PC-3 (cell line): ENCODE measurements around the gene TIMM21. TPM values are rescaled to one million over a fixed set of nuclear protein-coding genes. Genes with fewer than 3 reads are reported as not detected.

Source experiments
- ATAC-seq: fragments of 200-7000 bp; cut with Tn5 transposase; 2 replicates; pipeline ENCODE4 v1.9.1; 2020; ENCODE audit warnings: mild to moderate bottlenecking, moderate library complexity
- BruUV-seq: library from RNA; stranded (reverse); fragments of 400-500 nt; replicated peaks from 2 replicates; lab custom pipeline; 2021; lab: Mats Ljungman, UMichigan
- CTCF ChIA-PET: fragments of 300-600 bp; sonication (Branson Sonifier 250); formaldehyde crosslinking; loops from one replicate; lab custom pipeline; 2022; ENCODE audit warnings: antibody characterized with exemption; lab: Charles Lee
- POLR2A ChIA-PET: fragments of 300-600 bp; sonication (Branson Sonifier 250); formaldehyde crosslinking; loops from one replicate; lab custom pipeline; 2022; ENCODE audit warnings: antibody characterized with exemption; ENCODE audit not compliant: unreplicated experiment; lab: Charles Lee
- DNase-seq: peaks from one replicate; pipeline ENCODE4 v3.0.0-alpha.2; 2015
- H2AFZ ChIP-seq: fragments of 300-600 bp; sonication (generic); 2 replicates; pipeline ENCODE4 v1.6.0; 2016; ENCODE audit warnings: antibody characterized with exemption, low read length
- H3F3A ChIP-seq: fragments of 300-600 bp; sonication (generic); one replicate; pipeline ENCODE4 v1.6.0; 2017; ENCODE audit warnings: antibody characterized with exemption, low read length, control low read depth, mild to moderate bottlenecking; ENCODE audit not compliant: unreplicated experiment
- H3K27ac ChIP-seq: fragments of 300-600 bp; sonication (generic); 2 replicates; pipeline ENCODE4 v1.5.1; 2016; ENCODE audit warnings: mild to moderate bottlenecking, low read length
- H3K27me3 ChIP-seq: fragments of 300-600 bp; sonication (generic); 2 replicates; pipeline ENCODE4 v1.6.1; 2016; ENCODE audit warnings: low read length, mixed read lengths
- H3K36me3 ChIP-seq: fragments of 300-600 bp; sonication (generic); 2 replicates; pipeline ENCODE4 v1.6.1; 2016; ENCODE audit warnings: low read depth, mixed run types, low read length, mixed read lengths
- H3K4me1 ChIP-seq: fragments of 300-600 bp; sonication (generic); 2 replicates; pipeline ENCODE4 v1.5.1; 2016; ENCODE audit warnings: low read length; ENCODE audit not compliant: insufficient read depth
- H3K4me2 ChIP-seq: fragments of 300-600 bp; sonication (generic); 2 replicates; pipeline ENCODE4 v1.6.0; 2016; ENCODE audit warnings: low read length
- H3K4me3 ChIP-seq: fragments of 300-600 bp; sonication (generic); 2 replicates; pipeline ENCODE4 v1.5.1; 2016; ENCODE audit warnings: mild to moderate bottlenecking, low read length, mixed read lengths
- H3K79me2 ChIP-seq: fragments of 300-600 bp; sonication (generic); 2 replicates; pipeline ENCODE4 v1.6.1; 2017; ENCODE audit warnings: low read length, mixed read lengths
- H3K9ac ChIP-seq: fragments of 300-600 bp; sonication (generic); 2 replicates; pipeline ENCODE4 v1.6.0; 2016; ENCODE audit warnings: mild to moderate bottlenecking, low read length
- H3K9me2 ChIP-seq: fragments of 300-600 bp; sonication (generic); replicated peaks from 2 replicates; pipeline ENCODE4 v1.6.1; 2016; ENCODE audit warnings: mixed run types, low read length, mixed read lengths
- H3K9me3 ChIP-seq: fragments of 300-600 bp; sonication (generic); 2 replicates; pipeline ENCODE4 v1.6.1; 2016; ENCODE audit warnings: low read length, mixed read lengths
- H4K20me1 ChIP-seq: fragments of 300-600 bp; sonication (generic); 2 replicates; pipeline ENCODE4 v1.6.1; 2016; ENCODE audit warnings: low read length, mixed read lengths
- CTCF ChIP-seq: fragments of 300-600 bp; sonication (generic); conservative IDR thresholded peaks from 2 replicates; pipeline ENCODE4 v1.5.1; 2017; ENCODE audit warnings: antibody characterized with exemption, low read depth, mild to moderate bottlenecking, low read length
- EZH2 ChIP-seq: fragments of 300-600 bp; sonication (generic); IDR thresholded peaks from one replicate; pipeline ENCODE4 v1.6.1; 2017; ENCODE audit warnings: antibody characterized with exemption, mild to moderate bottlenecking, low read length; ENCODE audit not compliant: unreplicated experiment
- EZH2phosphoT487 ChIP-seq: fragments of 300-600 bp; sonication (generic); IDR thresholded peaks from 2 replicates; pipeline ENCODE4 v1.6.1; 2018; ENCODE audit warnings: mild to moderate bottlenecking, antibody characterized with exemption, low read length, borderline replicate concordance
- intact Hi-C: fragments of 100-400 bp; cut with micrococcal nuclease; formaldehyde crosslinking; loops from 2 replicates; pipeline ENCODE4 v1.9.0; 2023
- total RNA-seq: library from RNA; depleted of rRNA; stranded (reverse); fragments of >200 nt; gene quantifications from 2 replicates; pipeline ENCODE4 v1.2.3, GENCODE V29; 2014

Gene TIMM21
- total RNA-seq, 1 experiment from 2014 or later = 120 TPM

- CTCF ChIA-PET = no interaction called here
- Histone ChIP-seq H3F3A (no peaks in the 10 kb centered on the region), H3K27me3 (no peaks in the 10 kb centered on the region), H3K36me3 (no peaks in the 10 kb centered on the region), H3K4me3 (no peak overlapping the region), H2AFZ (no peak overlapping the region), H3K79me2 (no peaks in the 10 kb centered on the region), H4K20me1 (no peaks in the 10 kb centered on the region), H3K27ac (no peak overlapping the region), H3K4me1 (peaks cover 10% of the 10 kb centered on the region), H3K9me2 (no peaks in the 10 kb centered on the region), H3K9ac (no peak overlapping the region), H3K4me2 (no peak overlapping the region), H3K9me3 (no peaks in the 10 kb centered on the region)
- DNase-seq = no peak
- intact Hi-C loops = no loop called here
- ATAC-seq = no peak
- TF ChIP-seq EZH2 (no peak), EZH2phosphoT487 (no peak), CTCF (no peak)
- POLR2A ChIA-PET = no interaction called here
- BruUV-seq = no TSS peak
These were observed 10.3 kb upstream of the TIMM21 start for GRCh38 chr18:74137920-74138538.

- TF ChIP-seq CTCF (no peak), EZH2 (no peak), EZH2phosphoT487 (no peak)
- H3K79me2 ChIP-seq = no peaks in the 10 kb centered on the region
- H3K9me3 ChIP-seq = no peaks in the 10 kb centered on the region
- ATAC-seq = no peak
- H2AFZ ChIP-seq = no peak overlapping the region
- ChIA-PET POLR2A (no interaction called here), CTCF (no interaction called here)
- no peak for DNase-seq
- H3K4me2 ChIP-seq = peak overlapping the region; percentile 42
- no peak overlapping the region for H3K27ac ChIP-seq
- no peaks in the 10 kb centered on the region for H3F3A ChIP-seq
- H3K4me1 ChIP-seq = peaks cover 10% of the 10 kb centered on the region
- no peak overlapping the region for H3K4me3 ChIP-seq
- no peak overlapping the region for H3K9ac ChIP-seq
- H3K27me3 ChIP-seq = no peaks in the 10 kb centered on the region
- BruUV-seq = no TSS peak
- H3K36me3 ChIP-seq = no peaks in the 10 kb centered on the region
- intact Hi-C loops = no loop called here
- no peaks in the 10 kb centered on the region for H3K9me2 ChIP-seq
- H4K20me1 ChIP-seq = no peaks in the 10 kb centered on the region
These were observed 8.9 kb upstream of the TIMM21 start for GRCh38 chr18:74139411-74139810.

- intact Hi-C loops = no loop called here
- BruUV-seq = no TSS peak
- ChIA-PET CTCF (no interaction called here), POLR2A (no interaction called here)
- Histone ChIP-seq H3K4me1 (peaks cover 10% of the 10 kb centered on the region), H3K4me2 (peak overlapping the region; percentile 42), H3K9me3 (no peaks in the 10 kb centered on the region), H3K9me2 (no peaks in the 10 kb centered on the region), H3K36me3 (no peaks in the 10 kb centered on the region), H3K4me3 (no peak overlapping the region), H4K20me1 (no peaks in the 10 kb centered on the region), H2AFZ (no peak overlapping the region), H3K79me2 (no peaks in the 10 kb centered on the region), H3K27me3 (no peaks in the 10 kb centered on the region), H3F3A (no peaks in the 10 kb centered on the region), H3K9ac (no peak overlapping the region), H3K27ac (no peak overlapping the region)
- no peak for TF ChIP-seq EZH2phosphoT487
- no peak for TF ChIP-seq EZH2
- no peak for TF ChIP-seq CTCF
- DNase-seq = peak; percentile 60
- ATAC-seq = peak; percentile 92
These were observed 8.4 kb upstream of the TIMM21 start for GRCh38 chr18:74139888-74140287.
